Keratinocyte (primary cell): ENCODE data around the gene NOL12.
"Not testable (repeated sequence)": the region's sequence is repeated elsewhere in the genome, so short reads cannot be mapped to it uniquely, and the experiment has no call there.

ENCODE experiments used
- CTCF ChIP-seq, 3 experiments: IDR thresholded peaks in 1 of 3; conservative IDR thresholded peaks in 1 of 3; optimal IDR thresholded peaks in 1 of 3; 2 replicates in 2 of 3; 3 replicates in 1 of 3; pipeline versions ENCODE3 to v1.5.1; 2011; ENCODE audit warnings: low read length in 3 of 3, mild to moderate bottlenecking in 3 of 3, moderate library complexity in 2 of 3, control low read depth in 1 of 3, inconsistent platforms in 1 of 3; ENCODE audit not compliant: insufficient read depth in 2 of 3; ENCODE audit errors: extremely low read depth in 1 of 3
- EZH2 ChIP-seq: IDR thresholded peaks from one replicate; pipeline ENCODE4 v1.6.1; 2012; ENCODE audit warnings: inconsistent platforms, mild to moderate bottlenecking, low read length, moderate library complexity

- TF ChIP-seq CTCF (optimal IDR thresholded peaks at IDR 0.05 in 1 of 3, IDR thresholded peaks at IDR 0.05 in 1 of 3, conservative IDR thresholded peaks at IDR 0.05 in 1 of 3; ENCODE audit: extremely low read depth in 1 of 3, insufficient read depth in 2 of 3, low read length in 3 of 3); EZH2: not testable (repeated sequence)
Observed at GRCh38 chr22:37694131-37694530, 8.0 kb downstream of the NOL12 start.
